HG03442 (cell line): ENCODE data around the gene KLHL20.
A peak's percentile ranks its signal among the peaks of the same experiment; 100 is the strongest.
"Not testable (repeated sequence)": the region's sequence is repeated elsewhere in the genome, so short reads cannot be mapped to it uniquely, and the experiment has no call there.

Experiments
- ATAC-seq: cut with Tn5 transposase; IDR thresholded peaks from one replicate; pipeline ENCODE4 v1.9.1; 2021; ENCODE audit warnings: mild to moderate bottlenecking, moderate library complexity; ENCODE audit not compliant: unreplicated experiment

KLHL20 gene

GRCh38 chr1:173714759-173715537 lies at the start of gene KLHL20:
TSS of gene KLHL20 (plus strand) at chr1:173714981. CDS start at chr1:173716044, 1,063 bp downstream.
- peak; percentile 93 for ATAC-seq

GRCh38 chr1:173666646-173667045 lies 48.1 kb upstream of the KLHL20 start:
- no peak for ATAC-seq

GRCh38 chr1:173669491-173669941 lies 45.3 kb upstream of the KLHL20 start, which contains the start of gene ANKRD45:
TSS of gene ANKRD45 (minus strand) at chr1:173669851. CDS start at chr1:173659418, 10,433 bp downstream.
- no peak for ATAC-seq

GRCh38 chr1:173674496-173674895 lies 40.3 kb upstream of the KLHL20 start:
- ATAC-seq, result not testable (repeated sequence)

GRCh38 chr1:173680152-173680551 lies 34.6 kb upstream of the KLHL20 start:
- ATAC-seq, result not testable (repeated sequence)

GRCh38 chr1:173682184-173682583 lies 32.6 kb upstream of the KLHL20 start:
- ATAC-seq, result no peak

GRCh38 chr1:173683838-173684237 lies 30.9 kb upstream of the KLHL20 start:
- not testable (repeated sequence) for ATAC-seq

GRCh38 chr1:173685121-173685520 lies 29.7 kb upstream of the KLHL20 start:
- not testable (repeated sequence) for ATAC-seq

- no peak for ATAC-seq
Observed at GRCh38 chr1:173688300-173688699, 26.5 kb upstream of the KLHL20 start.

- ATAC-seq, result no peak
Observed at GRCh38 chr1:173693238-173693637, 21.5 kb upstream of the KLHL20 start.

- not testable (repeated sequence) for ATAC-seq
Observed at GRCh38 chr1:173701299-173701698, 13.5 kb upstream of the KLHL20 start.

GRCh38 chr1:173702736-173703135 lies 12.0 kb upstream of the KLHL20 start:
- ATAC-seq, result no peak

- ATAC-seq, result no peak
Observed at GRCh38 chr1:173705117-173705516, 9.7 kb upstream of the KLHL20 start.

GRCh38 chr1:173708787-173709186 lies 6.0 kb upstream of the KLHL20 start:
- no peak for ATAC-seq

GRCh38 chr1:173714441-173714758 lies 381 bp upstream of the KLHL20 start:
- no peak for ATAC-seq

- no peak for ATAC-seq
Observed at GRCh38 chr1:173715538-173715844, 710 bp downstream of the KLHL20 start.

- no peak for ATAC-seq
Observed at GRCh38 chr1:173717238-173717637, 2.5 kb downstream of the KLHL20 start.

GRCh38 chr1:173731331-173731730 lies 16.6 kb downstream of the KLHL20 start:
- ATAC-seq, result not testable (repeated sequence)

GRCh38 chr1:173733912-173734311 lies 19.1 kb downstream of the KLHL20 start:
- ATAC-seq, result no peak

- not testable (repeated sequence) for ATAC-seq
Observed at GRCh38 chr1:173736104-173736503, 21.3 kb downstream of the KLHL20 start.

- no peak for ATAC-seq
Observed at GRCh38 chr1:173742203-173742886, 27.6 kb downstream of the KLHL20 start.

GRCh38 chr1:173744651-173745050 lies 29.9 kb downstream of the KLHL20 start:
- ATAC-seq, result no peak
